Measurements from ENCODE around the gene ITGB6.

Gene ITGB6

GRCh38 chr2:160144280-160144990 is 55.6 kb downstream of the ITGB6 start:
- no peak for DNase-seq (ENCODE audit: low spot score)
- POLR2A ChIA-PET (ENCODE audit: low non-redundant PET): no interaction called here
- no peak for TF ChIP-seq CTCF (conservative IDR thresholded peaks at IDR 0.05; ENCODE audit: low read depth)
- CTCF ChIA-PET: no interaction called here
- H3K27ac ChIP-seq: no peak overlapping the region

- POLR2A ChIA-PET (ENCODE audit: low non-redundant PET): no interaction called here
- CTCF ChIA-PET: no interaction called here
- no peak overlapping the region for H3K27ac ChIP-seq
- no peak for TF ChIP-seq CTCF (conservative IDR thresholded peaks at IDR 0.05; ENCODE audit: low read depth)
- no peak for DNase-seq (ENCODE audit: low spot score)
These were observed 57.6 kb downstream of the ITGB6 start for GRCh38 chr2:160142472-160142871.

- no peak for TF ChIP-seq CTCF (conservative IDR thresholded peaks at IDR 0.05; ENCODE audit: low read depth)
- no peak overlapping the region for H3K27ac ChIP-seq
- DNase-seq (ENCODE audit: low spot score): no peak
- ChIA-PET CTCF (no interaction called here), POLR2A (ENCODE audit: low non-redundant PET) (no interaction called here)
These were observed 58.2 kb downstream of the ITGB6 start for GRCh38 chr2:160141912-160142311.

- no peak overlapping the region for H3K27ac ChIP-seq
- ChIA-PET CTCF (no interaction called here), POLR2A (ENCODE audit: low non-redundant PET) (no interaction called here)
- no peak for TF ChIP-seq CTCF (conservative IDR thresholded peaks at IDR 0.05; ENCODE audit: low read depth)
- no peak for DNase-seq (ENCODE audit: low spot score)
These were observed 58.7 kb downstream of the ITGB6 start for GRCh38 chr2:160141419-160141818.

GRCh38 chr2:160140471-160140870 is 59.6 kb downstream of the ITGB6 start:
- POLR2A ChIA-PET (ENCODE audit: low non-redundant PET): no interaction called here
- TF ChIP-seq CTCF (conservative IDR thresholded peaks at IDR 0.05; ENCODE audit: low read depth): no peak
- CTCF ChIA-PET: interaction anchor here (0.6 kb wide), 2 partner anchors 49 to 1287 kb away, joined by 3 to 5 read pairs; no protein-coding TSS in a partner anchor
- H3K27ac ChIP-seq: no peak overlapping the region
- DNase-seq (ENCODE audit: low spot score): no peak

- ChIA-PET POLR2A (ENCODE audit: low non-redundant PET) (no interaction called here), CTCF (interaction anchor here (0.6 kb wide), 1 partner anchor 1287 kb away, joined by 3 read pairs; no protein-coding TSS in a partner anchor)
- DNase-seq (ENCODE audit: low spot score): no peak
- H3K27ac ChIP-seq: no peak overlapping the region
- TF ChIP-seq CTCF (conservative IDR thresholded peaks at IDR 0.05; ENCODE audit: low read depth): no peak
These were observed 60.1 kb downstream of the ITGB6 start for GRCh38 chr2:160139991-160140390.
